Trophoblast cell (in vitro differentiated cells and primary cell): Measurements from ENCODE around the gene GALNT6.

Experiments used
- DNase-seq, 2 donors: peaks; one replicate each; pipeline ENCODE4 v3.0.0-alpha.2; 2016
- H2AFZ ChIP-seq: 2 replicates; pipeline ENCODE4 v1.6.1; 2013; ENCODE audit warnings: low read length, moderate library complexity, mild to moderate bottlenecking; ENCODE audit not compliant: insufficient read depth, poor library complexity
- H2AK5ac ChIP-seq: 2 replicates; pipeline ENCODE4 v1.6.1; 2013; ENCODE audit warnings: mild to moderate bottlenecking, low read length
- H2BK120ac ChIP-seq: 2 replicates; pipeline ENCODE4 v1.6.1; 2013; ENCODE audit warnings: low read length, mild to moderate bottlenecking, moderate library complexity; ENCODE audit not compliant: insufficient read depth, poor library complexity
- H2BK12ac ChIP-seq: 2 replicates; pipeline ENCODE4 v1.6.1; 2013; ENCODE audit warnings: mild to moderate bottlenecking, low read length, moderate library complexity
- H2BK5ac ChIP-seq: 2 replicates; pipeline ENCODE4 v1.6.1; 2013; ENCODE audit warnings: low read length, low read depth, moderate library complexity, mild to moderate bottlenecking; ENCODE audit not compliant: poor library complexity
- H3K14ac ChIP-seq: 2 replicates; pipeline ENCODE4 v1.6.1; 2013; ENCODE audit warnings: mild to moderate bottlenecking, low read length
- H3K18ac ChIP-seq: 2 replicates; pipeline ENCODE4 v1.6.1; 2013; ENCODE audit warnings: mild to moderate bottlenecking, low read length
- H3K23ac ChIP-seq: 2 replicates; pipeline ENCODE4 v1.6.1; 2013; ENCODE audit warnings: low read length
- H3K27ac ChIP-seq: 2 replicates; pipeline ENCODE4 v1.5.1; 2013; ENCODE audit warnings: low read depth, mild to moderate bottlenecking, inconsistent platforms, low read length, moderate library complexity
- H3K27me3 ChIP-seq: 2 replicates; pipeline ENCODE4 v1.6.1; 2013; ENCODE audit warnings: inconsistent platforms, mild to moderate bottlenecking, low read length, moderate library complexity; ENCODE audit not compliant: insufficient read depth
- H3K36me3 ChIP-seq, 2 experiments: 1 replicate in 1 of 2; 2 replicates in 1 of 2; pipeline ENCODE4 v1.6.1; 2013; ENCODE audit warnings: low read length in 2 of 2, mild to moderate bottlenecking in 2 of 2, moderate library complexity in 1 of 2; ENCODE audit not compliant: insufficient read depth in 2 of 2, control insufficient read depth in 1 of 2
- H3K4ac ChIP-seq: 2 replicates; pipeline ENCODE4 v1.6.1; 2013; ENCODE audit warnings: low read depth, mild to moderate bottlenecking, low read length, moderate library complexity
- H3K4me1 ChIP-seq, 2 experiments: 1 replicate in 1 of 2; 2 replicates in 1 of 2; pipeline ENCODE4 v1.6.1; 2013; ENCODE audit warnings: low read length in 2 of 2, mild to moderate bottlenecking in 2 of 2, moderate library complexity in 1 of 2; ENCODE audit not compliant: insufficient read depth in 2 of 2, control insufficient read depth in 1 of 2
- H3K4me2 ChIP-seq: 2 replicates; pipeline ENCODE4 v1.6.1; 2013; ENCODE audit warnings: inconsistent platforms, mild to moderate bottlenecking, low read length, moderate library complexity
- H3K4me3 ChIP-seq: 2 replicates; pipeline ENCODE4 v1.5.1; 2013; ENCODE audit warnings: mild to moderate bottlenecking, low read depth, low read length, inconsistent platforms
- H3K79me1 ChIP-seq: one replicate; pipeline ENCODE4 v1.6.1; 2013; ENCODE audit warnings: low read length
- H3K79me2 ChIP-seq: 2 replicates; pipeline ENCODE4 v1.6.1; 2013; ENCODE audit warnings: low read length, mild to moderate bottlenecking; ENCODE audit not compliant: control insufficient read depth, insufficient read depth, poor library complexity
- H3K9ac ChIP-seq: 2 replicates; pipeline ENCODE4 v1.6.1; 2013; ENCODE audit warnings: mild to moderate bottlenecking, low read length
- H3K9me3 ChIP-seq: 2 replicates; pipeline ENCODE4 v1.6.1; 2013; ENCODE audit warnings: low read depth, mild to moderate bottlenecking, control low read depth, inconsistent platforms, low read length; ENCODE audit not compliant: insufficient read depth
- H4K12ac ChIP-seq: 2 replicates; pipeline ENCODE4 v1.6.1; 2013; ENCODE audit warnings: low read depth, mild to moderate bottlenecking, low read length, moderate library complexity
- H4K8ac ChIP-seq: 2 replicates; pipeline ENCODE4 v1.6.1; 2013; ENCODE audit warnings: low read depth, mild to moderate bottlenecking, low read length, moderate library complexity
- H4K91ac ChIP-seq: one replicate; pipeline ENCODE4 v1.6.1; 2013; ENCODE audit warnings: low read depth, mild to moderate bottlenecking, low read length, moderate library complexity
- WGBS: extraction: QIAGEN DNeasy Blood & Tissue Kit; methylation state at CpG from one replicate; pipeline ENCODE4 v1.1.7; 2013; ENCODE audit warnings: missing lambda C conversion rate; ENCODE audit not compliant: insufficient read length, insufficient coverage; ENCODE audit errors: extremely low coverage; 5-methylcytosine and 5-hydroxymethylcytosine counted together

GALNT6 gene

GRCh38 chr12:51432921-51433320 lies 41.7 kb upstream of the GALNT6 start:
- no peak overlapping the region for H4K12ac ChIP-seq
- no peak for DNase-seq
- no peak overlapping the region for H2BK12ac ChIP-seq
- H3K9ac ChIP-seq = no peak overlapping the region
- no peak overlapping the region for H4K8ac ChIP-seq
- H2AFZ ChIP-seq = no peak overlapping the region
- peaks cover 6 to 27% of the 10 kb centered on the region in 2 experiments for H3K36me3 ChIP-seq
- H3K23ac ChIP-seq = no peak overlapping the region
- H2BK5ac ChIP-seq = no peak overlapping the region
- no peak overlapping the region for H3K4me2 ChIP-seq
- no peaks in the 10 kb centered on the region for H3K79me2 ChIP-seq
- no peak overlapping the region for H2BK120ac ChIP-seq
- no peaks in the 10 kb centered on the region for H3K9me3 ChIP-seq
- no peaks in the 10 kb centered on the region for H3K27me3 ChIP-seq
- H4K91ac ChIP-seq = no peak overlapping the region
- H3K18ac ChIP-seq = no peak overlapping the region
- no peak overlapping the region for H3K27ac ChIP-seq
- H3K14ac ChIP-seq = no peak overlapping the region
- no CpG with 5 or more reads among the region's 2 CpGs for WGBS
- H3K4ac ChIP-seq = no peak overlapping the region
- no peak overlapping the region for H2AK5ac ChIP-seq
- no peaks in the 10 kb centered on the region for H3K4me1 ChIP-seq
- no peak overlapping the region for H3K4me3 ChIP-seq
- H3K79me1 ChIP-seq = no peaks in the 10 kb centered on the region

GRCh38 chr12:51430196-51430895 lies 39.1 kb upstream of the GALNT6 start:
- H3K23ac ChIP-seq = no peak overlapping the region
- no peak overlapping the region for H2AK5ac ChIP-seq
- no peak overlapping the region for H2AFZ ChIP-seq
- H3K4me3 ChIP-seq = no peak overlapping the region
- H4K8ac ChIP-seq = no peak overlapping the region
- H3K79me2 ChIP-seq = no peaks in the 10 kb centered on the region
- no peak overlapping the region for H2BK5ac ChIP-seq
- H3K14ac ChIP-seq = no peak overlapping the region
- no peak overlapping the region for H4K91ac ChIP-seq
- H3K36me3 ChIP-seq = peaks cover 9 to 31% of the 10 kb centered on the region in 2 experiments
- H2BK120ac ChIP-seq = no peak overlapping the region
- H3K79me1 ChIP-seq = no peaks in the 10 kb centered on the region
- no peak overlapping the region for H3K27ac ChIP-seq
- H3K4me2 ChIP-seq = no peak overlapping the region
- no peaks in the 10 kb centered on the region for H3K27me3 ChIP-seq
- DNase-seq = no peak
- no peak overlapping the region for H2BK12ac ChIP-seq
- H3K9ac ChIP-seq = no peak overlapping the region
- no peaks in the 10 kb centered on the region for H3K9me3 ChIP-seq
- no peak overlapping the region for H3K18ac ChIP-seq
- no CpG with 5 or more reads among the region's 4 CpGs for WGBS
- no peak overlapping the region for H3K4ac ChIP-seq
- H4K12ac ChIP-seq = no peak overlapping the region
- no peaks in the 10 kb centered on the region for H3K4me1 ChIP-seq

- no peak for DNase-seq
- Histone ChIP-seq H3K23ac (no peak overlapping the region), H3K9ac (no peak overlapping the region), H3K79me2 (peaks cover 6% of the 10 kb centered on the region), H3K4me3 (no peak overlapping the region), H3K4ac (peak overlapping the region; percentile 24), H3K27me3 (no peaks in the 10 kb centered on the region), H2AK5ac (no peak overlapping the region), H4K12ac (no peak overlapping the region), H3K14ac (no peak overlapping the region), H3K36me3 (peaks cover 9 to 31% of the 10 kb centered on the region in 2 experiments), H3K18ac (no peak overlapping the region), H2BK12ac (no peak overlapping the region), H3K4me2 (no peak overlapping the region), H3K9me3 (no peaks in the 10 kb centered on the region), H3K4me1 (peaks cover 4 to 5% of the 10 kb centered on the region in 2 experiments), H2BK120ac (no peak overlapping the region), H2AFZ (no peak overlapping the region), H4K91ac (no peak overlapping the region), H3K27ac (no peak overlapping the region), H2BK5ac (no peak overlapping the region), H4K8ac (no peak overlapping the region), H3K79me1 (no peaks in the 10 kb centered on the region)
- WGBS = no CpG with 5 or more reads among the region's 4 CpGs
These were observed 38.5 kb upstream of the GALNT6 start for GRCh38 chr12:51429700-51430099.

- Histone ChIP-seq H3K4me1 (peaks cover 7 to 8% of the 10 kb centered on the region in 2 experiments), H3K27ac (no peak overlapping the region), H3K4me2 (no peak overlapping the region), H3K14ac (no peak overlapping the region), H3K9ac (no peak overlapping the region), H3K79me1 (no peaks in the 10 kb centered on the region), H3K4ac (no peak overlapping the region), H3K36me3 (peaks cover 8 to 33% of the 10 kb centered on the region in 2 experiments), H2BK5ac (no peak overlapping the region), H3K18ac (no peak overlapping the region), H3K9me3 (no peaks in the 10 kb centered on the region), H3K27me3 (no peaks in the 10 kb centered on the region), H2BK12ac (no peak overlapping the region), H3K79me2 (peaks cover 6% of the 10 kb centered on the region), H4K12ac (no peak overlapping the region), H2AK5ac (no peak overlapping the region), H4K8ac (no peak overlapping the region), H3K23ac (no peak overlapping the region), H2AFZ (no peak overlapping the region), H3K4me3 (no peak overlapping the region), H4K91ac (no peak overlapping the region), H2BK120ac (no peak overlapping the region)
- WGBS = 100% methylated on average over 2 of the region's 4 CpGs
- no peak for DNase-seq
These were observed 37.0 kb upstream of the GALNT6 start for GRCh38 chr12:51428256-51428655.
